ENCODE results near the gene LRRN2.

- TF ChIP-seq PATZ1 (CRISPR knock-in tag; IDR thresholded peaks at IDR 0.05; ENCODE audit: borderline replicate concordance) (no peak), TOX (CRISPR knock-in tag; IDR thresholded peaks at IDR 0.05; ENCODE audit: borderline replicate concordance) (no peak), GLIS3 (CRISPR knock-in tag; IDR thresholded peaks at IDR 0.05) (no peak), ZC3H10 (CRISPR knock-in tag; IDR thresholded peaks at IDR 0.05) (no peak), POU6F1 (CRISPR knock-in tag; IDR thresholded peaks at IDR 0.05; ENCODE audit: borderline replicate concordance, low read depth) (no peak), ZFP3 (CRISPR knock-in tag; IDR thresholded peaks at IDR 0.05) (no peak), TSHZ2 (CRISPR knock-in tag; IDR thresholded peaks at IDR 0.05) (no peak)
These were observed 46.0 kb upstream of the LRRN2 start for GRCh38 chr1:204731509-204731908.

Data from SK-N-SH treated with all-trans-retinoic acid at 6 μM for 48 hours (cell line).